GM12801 (cell line): Measurements from ENCODE around the gene ACYP1.

Experiments used
- TF ChIP-seq, protein P1 (sequence below): IDR thresholded peaks from one replicate; pipeline ENCODE4 v1.5.1; 2011; ENCODE audit warnings: control low read depth; ENCODE audit not compliant: insufficient read length; ENCODE audit errors: extremely low read depth

The ACYP1 gene

DNA sequence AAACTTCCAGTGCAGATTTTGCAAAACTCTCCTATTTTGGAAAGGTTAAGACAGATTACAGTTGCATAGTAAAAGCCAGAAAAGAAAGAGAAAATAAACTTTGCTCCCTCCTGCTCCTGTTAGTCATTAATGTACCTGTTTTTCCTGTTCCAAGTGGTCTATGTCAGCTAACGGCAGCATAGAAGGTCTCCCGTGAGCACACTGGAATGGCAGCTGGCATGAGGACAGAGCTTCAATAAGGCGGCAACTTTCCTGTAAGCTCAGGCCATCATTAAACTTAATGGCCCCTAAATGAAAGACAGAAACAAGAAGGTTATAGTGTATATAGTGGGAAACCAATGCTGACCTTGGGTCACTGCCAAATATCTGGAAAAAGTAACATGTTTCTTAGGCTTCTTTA lies 45.1 kb downstream of the ACYP1 start:
- TF ChIP-seq, protein P1, sequence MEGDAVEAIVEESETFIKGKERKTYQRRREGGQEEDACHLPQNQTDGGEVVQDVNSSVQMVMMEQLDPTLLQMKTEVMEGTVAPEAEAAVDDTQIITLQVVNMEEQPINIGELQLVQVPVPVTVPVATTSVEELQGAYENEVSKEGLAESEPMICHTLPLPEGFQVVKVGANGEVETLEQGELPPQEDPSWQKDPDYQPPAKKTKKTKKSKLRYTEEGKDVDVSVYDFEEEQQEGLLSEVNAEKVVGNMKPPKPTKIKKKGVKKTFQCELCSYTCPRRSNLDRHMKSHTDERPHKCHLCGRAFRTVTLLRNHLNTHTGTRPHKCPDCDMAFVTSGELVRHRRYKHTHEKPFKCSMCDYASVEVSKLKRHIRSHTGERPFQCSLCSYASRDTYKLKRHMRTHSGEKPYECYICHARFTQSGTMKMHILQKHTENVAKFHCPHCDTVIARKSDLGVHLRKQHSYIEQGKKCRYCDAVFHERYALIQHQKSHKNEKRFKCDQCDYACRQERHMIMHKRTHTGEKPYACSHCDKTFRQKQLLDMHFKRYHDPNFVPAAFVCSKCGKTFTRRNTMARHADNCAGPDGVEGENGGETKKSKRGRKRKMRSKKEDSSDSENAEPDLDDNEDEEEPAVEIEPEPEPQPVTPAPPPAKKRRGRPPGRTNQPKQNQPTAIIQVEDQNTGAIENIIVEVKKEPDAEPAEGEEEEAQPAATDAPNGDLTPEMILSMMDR, result no peak

DNA sequence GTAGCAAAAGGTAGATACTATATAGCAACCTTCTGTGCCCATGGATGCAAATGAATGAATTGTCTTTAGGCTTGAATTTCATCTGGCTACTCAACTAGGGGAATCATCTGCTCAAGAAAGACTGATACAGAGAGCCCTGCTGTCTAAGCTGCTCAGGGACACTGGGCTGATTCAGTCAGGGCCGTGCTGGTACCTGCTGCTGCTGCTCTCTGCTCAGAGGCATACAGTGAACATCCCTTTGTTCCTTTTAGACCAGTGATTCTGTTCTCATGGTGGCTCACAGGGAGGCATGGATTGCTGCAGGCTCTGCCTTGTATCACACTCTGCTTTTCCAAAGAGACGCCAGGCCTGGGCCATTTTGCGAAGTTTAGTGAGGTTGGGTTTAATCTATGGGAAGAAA lies 47.0 kb downstream of the ACYP1 start:
- TF ChIP-seq, protein P1, result no peak

GRCh38 chr14:75015496-75015895 lies 48.3 kb downstream of the ACYP1 start:
- TF ChIP-seq, protein P1, result no peak

- TF ChIP-seq, protein P1, result no peak
Measured at GRCh38 chr14:75013290-75013689, 50.5 kb downstream of the ACYP1 start.

DNA sequence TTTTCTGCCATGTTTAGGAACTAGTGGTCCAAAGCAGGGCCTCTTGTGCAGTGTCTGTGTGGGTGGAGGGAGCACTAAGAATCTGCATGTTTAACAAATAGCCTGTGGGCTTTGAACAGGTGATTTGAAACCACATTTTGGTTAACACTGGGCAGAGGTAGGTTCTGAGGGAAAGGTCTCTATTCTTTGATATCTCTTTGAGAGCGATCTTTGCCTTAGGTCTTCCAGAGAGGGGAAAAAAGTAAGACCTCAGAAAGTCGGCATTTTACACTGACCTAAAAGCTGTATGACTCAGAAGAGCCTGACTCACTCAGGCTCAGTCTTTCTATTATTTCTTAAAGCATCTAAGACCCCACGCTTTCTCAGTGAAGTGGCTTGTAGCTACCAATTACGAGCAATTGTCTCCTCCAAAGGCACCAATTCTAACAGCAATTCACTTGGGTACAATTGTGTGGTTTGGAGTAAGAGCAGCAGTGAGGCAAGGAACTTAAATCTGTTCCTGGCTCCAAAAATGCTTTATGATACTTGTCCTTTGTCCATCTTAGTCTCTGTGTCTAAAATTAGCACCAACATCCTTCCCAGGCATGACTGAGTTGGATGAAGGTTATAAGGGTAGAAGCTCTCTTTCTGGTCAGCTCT lies 52.3 kb downstream of the ACYP1 start:
- TF ChIP-seq, protein P1, result no peak

GRCh38 chr14:75010472-75011093 lies 53.2 kb downstream of the ACYP1 start:
- TF ChIP-seq, protein P1, result no peak

- TF ChIP-seq, protein P1, result no peak
Measured at GRCh38 chr14:75009176-75009575, 54.6 kb downstream of the ACYP1 start.
